Activated naive CD8-positive, alpha-beta T cell treated with anti-CD3 and anti-CD28 coated beads, Interleukin-2, amount 10 ng/mL, durations not matched to agents 7 days and 5 days (primary cell): ENCODE measurements around the gene SNRNP35. TPM values are rescaled to one million over a fixed set of nuclear protein-coding genes. Genes with fewer than 3 reads are reported as not detected.
"Not testable (repeated sequence)": the region's sequence is repeated elsewhere in the genome, so short reads cannot be mapped to it uniquely, and the experiment has no call there.

Experiments used
- ATAC-seq: fragments of 150-1000 bp; cut with Tn5 transposase; one replicate; pipeline ENCODE4 v1.10.0; 2021; ENCODE audit warnings: low read depth, moderate library complexity
- POLR2A ChIA-PET: fragments of 350-600 bp; sonication (Branson Sonifier 250); formaldehyde crosslinking; loops from one replicate; lab custom pipeline; 2021; ENCODE audit warnings: antibody characterized with exemption; lab: Charles Lee
- DNase-seq: peaks from one replicate; pipeline ENCODE4 v3.0.0; 2021
- H3K27ac Mint-ChIP-seq: one replicate; pipeline ENCODE4 v1.8.0; 2022; ENCODE audit warnings: mild to moderate bottlenecking, mixed read lengths
- H3K27me3 Mint-ChIP-seq: one replicate; pipeline ENCODE4 v1.8.0; 2022; ENCODE audit warnings: mild to moderate bottlenecking, moderate library complexity, mixed read lengths
- H3K36me3 Mint-ChIP-seq: one replicate; pipeline ENCODE4 v1.8.0; 2021; ENCODE audit warnings: mild to moderate bottlenecking, mixed read lengths
- H3K4me1 Mint-ChIP-seq: one replicate; pipeline ENCODE4 v1.8.0; 2021; ENCODE audit warnings: mixed read lengths
- H3K4me3 Mint-ChIP-seq: one replicate; pipeline ENCODE4 v1.8.0; 2022; ENCODE audit warnings: mild to moderate bottlenecking, moderate library complexity, mixed read lengths
- H3K9me3 Mint-ChIP-seq: one replicate; pipeline ENCODE4 v1.8.0; 2021; ENCODE audit warnings: mixed read lengths
- total RNA-seq, 2 experiments: library from RNA; stranded (reverse); gene quantifications; one replicate each; pipeline ENCODE4 v1.2.3, GENCODE V29; 2021

Gene SNRNP35
- total RNA-seq, 2 experiments from 2014 or later = 32.3 to 33.9 TPM

DNA sequence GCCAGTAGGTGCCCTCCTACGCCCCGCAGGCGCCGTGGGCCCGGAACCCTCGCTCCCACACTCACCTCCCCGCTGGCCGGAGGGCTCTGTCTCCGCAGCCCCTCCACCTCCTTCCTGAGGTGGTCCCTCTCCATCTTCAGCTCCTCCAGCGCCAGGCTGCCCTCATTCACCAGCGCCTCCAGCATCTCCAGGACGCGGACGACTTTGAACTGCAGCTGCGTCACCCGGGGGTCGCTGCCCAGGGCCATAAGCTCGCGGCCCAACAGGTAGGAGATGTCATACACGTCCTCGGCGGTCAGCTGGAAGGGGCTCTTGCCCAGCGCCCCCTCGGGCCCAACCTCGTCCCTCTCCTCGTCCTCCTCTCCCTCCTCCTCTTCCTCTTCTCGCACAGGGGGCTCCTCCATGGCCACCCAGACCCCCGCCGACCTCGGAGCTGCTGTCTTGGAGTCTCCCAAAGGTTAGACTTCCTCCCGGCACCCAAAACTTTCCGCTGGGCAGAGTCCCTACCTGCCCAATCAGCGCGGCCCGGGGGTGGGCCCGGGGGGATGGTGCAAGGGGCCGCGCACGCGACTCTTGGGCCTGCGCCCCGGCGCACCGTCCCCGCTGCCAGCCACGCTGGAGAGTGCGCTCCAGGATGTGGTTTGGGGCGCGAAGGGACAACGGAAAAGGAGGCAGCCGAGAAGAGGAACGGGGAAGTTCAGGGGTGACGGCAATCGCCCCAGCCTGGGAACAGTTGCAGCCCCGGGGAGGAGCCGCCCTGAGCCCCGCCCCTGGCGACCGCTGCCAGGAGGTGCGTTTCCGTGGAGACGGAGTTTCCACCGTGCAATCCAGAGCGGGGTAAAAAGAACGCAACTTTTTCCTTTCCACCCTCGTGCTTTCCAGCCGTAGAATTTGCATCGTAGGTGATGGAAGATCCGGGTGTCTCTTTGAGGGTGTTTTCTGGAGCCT is 21.6 kb upstream of the SNRNP35 start, which contains the start of gene RILPL2:
Gene RILPL2, minus strand, starts transcription at position 668 of the 948 bp plus-strand sequence. Its CDS starts 264 bp downstream, at position 404.
- no peaks in the 10 kb centered on the region for H3K9me3 Mint-ChIP-seq
- peak within 1 kb of the TSS; percentile 99 for H3K4me3 Mint-ChIP-seq
- H3K4me1 Mint-ChIP-seq = peaks cover 29% of the 10 kb centered on the region
- ATAC-seq = peak; percentile 82
- H3K36me3 Mint-ChIP-seq = peaks cover 3% of the 10 kb centered on the region
- no peaks in the 10 kb centered on the region for H3K27me3 Mint-ChIP-seq
- H3K27ac Mint-ChIP-seq = peak within 1 kb of the TSS; percentile 93
- DNase-seq = peak; percentile 92
- POLR2A ChIA-PET = interaction anchor here (0.6 to 3.7 kb wide), 6 partner anchors 9 to 308 kb away, joined by 3 to 19 read pairs (median 5); partner anchors contain the start of genes DDX55, MPHOSPH9 and MTRFR

DNA sequence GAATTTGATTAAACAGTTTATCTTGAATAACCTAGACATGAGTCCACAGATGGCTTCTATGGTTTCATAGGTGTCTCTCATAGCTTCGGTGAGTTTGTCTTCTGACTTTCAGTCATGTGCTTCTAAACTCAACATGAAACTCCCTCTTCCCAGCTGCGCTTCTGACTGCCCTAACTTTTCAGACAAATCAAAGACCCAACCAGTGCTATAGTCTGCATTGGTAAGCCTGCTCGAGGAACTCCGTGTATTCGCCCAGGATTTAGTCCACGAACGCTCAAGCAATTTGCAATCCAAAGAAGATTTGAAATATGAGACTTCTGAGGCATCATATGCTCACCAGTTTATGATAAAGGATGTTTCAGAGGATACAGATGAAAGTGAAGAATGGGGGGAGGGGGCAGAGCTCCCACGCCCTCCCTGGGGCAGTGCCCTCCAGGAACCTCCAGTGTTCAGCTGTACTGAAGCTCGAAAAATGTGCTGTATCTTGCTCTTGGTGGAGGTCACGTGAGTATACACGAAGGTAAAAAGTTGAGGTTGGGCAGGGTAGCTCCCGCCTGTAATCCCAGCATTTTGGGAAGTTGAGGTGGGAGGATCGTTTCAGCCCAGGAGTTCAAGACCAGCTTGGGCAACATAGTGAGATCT is 16.3 kb upstream of the SNRNP35 start:
- Mint-ChIP-seq H3K4me1 (peaks cover 5% of the 10 kb centered on the region), H3K27me3 (no peaks in the 10 kb centered on the region), H3K9me3 (no peaks in the 10 kb centered on the region), H3K4me3 (no peak overlapping the region), H3K36me3 (no peaks in the 10 kb centered on the region), H3K27ac (no peak overlapping the region)
- POLR2A ChIA-PET = no interaction called here
- DNase-seq (no peak), ATAC-seq (no peak)

GRCh38 chr12:123442774-123443173 is 15.2 kb upstream of the SNRNP35 start:
- POLR2A ChIA-PET = no interaction called here
- no peak for DNase-seq
- no peak for ATAC-seq
- Mint-ChIP-seq H3K36me3 (no peaks in the 10 kb centered on the region), H3K27me3 (no peaks in the 10 kb centered on the region), H3K27ac (no peak overlapping the region), H3K9me3 (no peaks in the 10 kb centered on the region), H3K4me1 (peaks cover 4% of the 10 kb centered on the region), H3K4me3 (no peak overlapping the region)

DNA sequence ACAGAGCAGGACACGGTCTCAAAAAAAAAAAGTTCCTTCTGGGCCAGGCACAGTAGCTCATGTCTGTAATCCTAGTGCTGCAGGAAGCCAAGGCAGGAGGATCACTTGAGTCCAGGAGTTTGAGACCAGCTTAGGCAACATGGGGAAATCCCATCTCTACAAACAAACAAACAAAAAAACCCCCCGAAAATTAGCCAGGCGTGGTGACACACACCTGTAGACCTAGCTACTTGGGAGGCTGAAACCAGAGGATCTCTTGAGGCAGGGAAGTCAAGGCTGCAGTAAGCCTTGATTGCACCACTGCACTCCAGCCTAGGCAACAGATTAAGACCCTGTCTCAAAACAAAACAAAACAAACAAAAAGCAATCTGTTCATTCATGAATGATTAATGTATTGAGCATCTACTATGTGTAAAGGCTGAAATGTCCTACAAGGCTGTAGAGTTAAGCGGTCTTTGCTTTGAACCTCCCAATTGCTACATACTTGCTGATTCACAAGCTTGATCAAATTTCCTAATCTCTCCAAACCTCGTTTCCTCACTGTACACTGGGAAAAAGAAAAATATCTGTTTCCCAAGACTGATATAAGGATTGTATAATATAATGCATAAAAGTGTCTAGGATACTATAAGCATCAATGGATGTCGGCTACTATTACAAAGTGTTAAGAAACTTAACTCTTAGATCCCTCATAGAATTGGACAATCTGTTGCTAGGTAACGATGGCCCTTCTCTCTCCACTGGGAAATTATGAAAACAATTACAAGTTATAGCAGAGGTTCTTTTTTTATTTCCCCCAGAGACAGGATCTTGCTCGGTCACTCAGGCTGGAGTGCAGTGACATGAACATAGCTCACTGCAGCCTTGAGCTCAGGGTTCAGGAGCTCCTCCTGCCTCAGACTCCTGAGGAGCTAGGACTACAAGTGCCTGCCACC is 13.6 kb upstream of the SNRNP35 start:
- H3K4me1 Mint-ChIP-seq = peaks cover 15% of the 10 kb centered on the region
- ATAC-seq = no peak
- no peaks in the 10 kb centered on the region for H3K36me3 Mint-ChIP-seq
- POLR2A ChIA-PET = no interaction called here
- no peaks in the 10 kb centered on the region for H3K9me3 Mint-ChIP-seq
- H3K27me3 Mint-ChIP-seq = no peaks in the 10 kb centered on the region
- no peak overlapping the region for H3K4me3 Mint-ChIP-seq
- no peak for DNase-seq
- H3K27ac Mint-ChIP-seq = no peak overlapping the region

DNA sequence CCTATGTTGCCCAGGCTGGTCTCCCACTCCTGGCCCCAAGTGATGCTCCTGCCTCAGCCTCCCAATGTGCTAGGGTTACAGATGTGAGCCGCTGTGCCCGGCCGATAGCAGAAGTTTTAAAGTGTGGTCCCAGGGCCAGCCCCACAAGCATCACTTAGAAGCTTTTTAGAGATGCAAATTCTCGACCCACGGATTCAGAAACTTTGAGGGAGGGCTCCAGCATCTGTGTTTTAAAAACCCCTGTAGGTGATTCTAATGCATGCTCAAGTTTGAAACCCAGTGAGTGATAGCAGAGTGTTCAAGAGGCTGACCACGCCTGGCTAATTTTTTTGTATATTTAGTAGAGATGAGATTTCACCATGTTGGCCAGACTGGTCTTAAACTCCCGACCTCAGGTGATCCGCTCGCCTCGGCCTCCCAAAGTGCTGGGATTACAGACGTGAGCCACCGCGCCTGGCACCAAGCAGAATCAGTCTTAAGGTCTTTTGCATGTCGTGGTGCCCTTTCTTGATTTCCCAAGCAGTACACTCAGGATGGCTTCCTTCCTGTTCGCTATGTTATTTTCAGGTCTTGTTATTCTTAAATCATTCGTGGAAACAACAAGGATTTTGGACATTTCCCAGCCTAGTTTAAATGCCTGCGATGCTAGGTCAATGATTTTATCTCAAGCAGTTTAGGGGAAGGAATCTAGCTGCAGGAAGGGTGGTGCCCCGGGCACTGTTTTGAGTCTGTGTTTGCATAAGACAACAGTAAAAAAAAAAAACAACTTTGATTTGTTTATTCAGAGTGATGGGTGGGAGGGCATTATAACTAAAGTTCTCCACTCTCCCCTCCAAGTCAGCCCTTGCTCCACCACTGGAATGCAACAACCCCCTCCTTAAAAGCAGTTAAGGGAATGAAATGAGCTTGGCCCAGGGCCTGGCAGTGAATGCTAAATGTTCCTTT is 12.3 kb upstream of the SNRNP35 start:
- no peak for DNase-seq
- no peak for ATAC-seq
- Mint-ChIP-seq H3K27ac (no peak overlapping the region), H3K9me3 (no peaks in the 10 kb centered on the region), H3K4me1 (peaks cover 18% of the 10 kb centered on the region), H3K27me3 (no peaks in the 10 kb centered on the region), H3K36me3 (no peaks in the 10 kb centered on the region), H3K4me3 (no peak overlapping the region)
- POLR2A ChIA-PET = interaction anchor here (0.7 kb wide), 2 partner anchors 17 to 51 kb away, joined by 3 read pairs; no protein-coding TSS in a partner anchor

- POLR2A ChIA-PET = interaction anchor here (0.7 kb wide), 2 partner anchors 18 to 52 kb away, joined by 3 read pairs; no protein-coding TSS in a partner anchor
- no peak overlapping the region for H3K4me3 Mint-ChIP-seq
- H3K4me1 Mint-ChIP-seq = peaks cover 18% of the 10 kb centered on the region
These were observed 11.6 kb upstream of the SNRNP35 start for GRCh38 chr12:123446333-123446713.

DNA sequence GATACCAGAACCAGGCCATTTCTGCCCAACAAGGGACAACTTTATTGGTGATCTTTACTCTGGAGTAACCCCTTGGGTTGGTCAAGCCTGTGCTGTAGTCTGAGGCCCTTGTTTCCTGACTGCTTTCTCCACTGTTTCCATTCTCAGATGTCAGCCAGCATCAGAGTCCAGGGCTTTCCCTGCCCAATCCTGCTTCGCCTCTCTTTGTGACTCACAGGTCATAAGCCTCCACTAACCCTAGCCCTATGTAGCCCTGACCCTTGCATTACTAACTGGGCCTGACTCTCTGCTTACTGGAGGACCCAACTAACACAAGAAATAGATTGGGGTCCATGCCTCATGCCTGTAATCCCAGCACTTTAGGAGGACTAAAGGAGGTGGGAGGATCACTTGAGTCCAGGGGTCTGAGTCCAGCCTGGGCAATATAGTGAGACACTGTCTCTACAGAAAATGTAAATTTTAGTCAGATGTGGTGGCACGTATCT is 8.6 kb upstream of the SNRNP35 start:
- H3K36me3 Mint-ChIP-seq = no peaks in the 10 kb centered on the region
- DNase-seq (no peak), ATAC-seq (no peak)
- H3K4me1 Mint-ChIP-seq = peaks cover 14% of the 10 kb centered on the region
- H3K4me3 Mint-ChIP-seq = no peak overlapping the region
- H3K9me3 Mint-ChIP-seq = no peaks in the 10 kb centered on the region
- POLR2A ChIA-PET = interaction anchor here (0.6 to 2.9 kb wide), 10 partner anchors 9 to 216 kb away, joined by 3 to 21 read pairs (median 6); partner anchors contain the start of genes KMT5A, MPHOSPH9, MTRFR and RILPL2
- peak overlapping the region; percentile 71 for H3K27ac Mint-ChIP-seq
- H3K27me3 Mint-ChIP-seq = no peaks in the 10 kb centered on the region

More at GRCh38 chr12:123446333-123446713, 11.6 kb upstream of the SNRNP35 start:
- Mint-ChIP-seq H3K36me3 (no peaks in the 10 kb centered on the region), H3K27ac (no peak overlapping the region), H3K27me3 (no peaks in the 10 kb centered on the region), H3K9me3 (no peaks in the 10 kb centered on the region)
- DNase-seq = no peak
- no peak for ATAC-seq

DNA sequence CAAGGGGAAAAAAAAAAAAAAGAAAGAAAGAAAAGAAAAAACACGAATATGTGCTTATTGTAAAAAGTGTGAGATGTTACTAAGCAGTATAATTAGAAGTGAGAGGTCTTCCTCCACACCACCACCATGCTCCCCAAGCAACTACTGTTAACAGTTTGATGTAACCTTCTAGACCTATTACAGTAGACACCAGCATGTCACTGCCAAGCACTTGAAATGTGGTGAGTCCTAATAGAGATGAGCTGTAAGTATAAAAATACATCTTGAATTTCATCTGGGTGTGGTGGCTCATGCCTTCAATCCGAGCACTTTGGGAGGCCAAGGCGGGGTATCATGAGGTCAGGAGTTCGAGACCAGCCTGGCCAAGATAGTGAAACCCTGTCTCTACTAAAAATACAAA is 8.1 kb upstream of the SNRNP35 start:
- DNase-seq (no peak), ATAC-seq (no peak)
- no peak overlapping the region for H3K4me3 Mint-ChIP-seq
- POLR2A ChIA-PET = interaction anchor here (2.4 kb wide), 1 partner anchor 9 kb away, joined by 21 read pairs; the partner anchor contains the start of gene SNRNP35
- peaks cover 14% of the 10 kb centered on the region for H3K4me1 Mint-ChIP-seq
- H3K27me3 Mint-ChIP-seq = no peaks in the 10 kb centered on the region
- H3K9me3 Mint-ChIP-seq = no peaks in the 10 kb centered on the region
- H3K27ac Mint-ChIP-seq = no peak overlapping the region
- no peaks in the 10 kb centered on the region for H3K36me3 Mint-ChIP-seq

DNA sequence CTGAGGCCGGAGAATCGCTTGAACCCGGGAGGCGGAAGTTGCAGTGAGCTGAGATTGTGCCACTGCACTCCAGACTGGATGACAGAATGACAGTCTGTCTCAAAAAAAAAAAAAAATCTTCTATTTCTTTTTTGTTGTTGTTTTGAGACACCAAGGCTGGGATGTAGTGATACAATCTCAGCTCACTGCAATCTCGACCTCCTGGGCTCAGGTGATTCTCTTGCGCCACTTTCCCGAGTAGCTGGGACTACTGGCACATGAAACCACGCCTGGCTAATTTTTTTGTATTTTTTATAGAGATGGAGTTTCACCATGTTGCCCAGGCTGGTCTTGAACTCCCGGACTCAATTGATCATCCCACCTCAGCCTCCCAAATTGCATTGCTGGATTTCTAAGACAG is 7.3 kb upstream of the SNRNP35 start:
- no peak for DNase-seq
- Mint-ChIP-seq H3K9me3 (no peaks in the 10 kb centered on the region), H3K36me3 (no peaks in the 10 kb centered on the region), H3K4me3 (no peak overlapping the region), H3K4me1 (peaks cover 14% of the 10 kb centered on the region), H3K27me3 (no peaks in the 10 kb centered on the region), H3K27ac (no peak overlapping the region)
- ATAC-seq = no peak
- POLR2A ChIA-PET = no interaction called here

GRCh38 chr12:123452276-123452550 is 5.7 kb upstream of the SNRNP35 start:
- POLR2A ChIA-PET = interaction anchor here (0.5 to 1.6 kb wide), 4 partner anchors 13 to 1794 kb away, joined by 3 to 7 read pairs (median 4); partner anchors contain the start of genes KMT5A and UBC

GRCh38 chr12:123453165-123453564 is 4.8 kb upstream of the SNRNP35 start:
- Mint-ChIP-seq H3K9me3 (no peaks in the 10 kb centered on the region), H3K4me3 (no peak overlapping the region), H3K36me3 (no peaks in the 10 kb centered on the region), H3K4me1 (peaks cover 12% of the 10 kb centered on the region), H3K27me3 (no peaks in the 10 kb centered on the region), H3K27ac (no peak overlapping the region)
- ATAC-seq = no peak
- DNase-seq = no peak
- POLR2A ChIA-PET = interaction anchor here (0.7 kb wide), 1 partner anchor 13 kb away, joined by 5 read pairs; no protein-coding TSS in a partner anchor

More at GRCh38 chr12:123452276-123452550, 5.7 kb upstream of the SNRNP35 start:
- not testable (repeated sequence) for H3K36me3 Mint-ChIP-seq, DNase-seq, H3K9me3 Mint-ChIP-seq, H3K27me3 Mint-ChIP-seq, H3K4me3 Mint-ChIP-seq, H3K27ac Mint-ChIP-seq
- peaks cover 14% of the 10 kb centered on the region for H3K4me1 Mint-ChIP-seq
- ATAC-seq = peak; percentile 4
